GM21619 (cell line): ENCODE data around the gene DPEP1.

ENCODE experiments used
- ATAC-seq: cut with Tn5 transposase; IDR thresholded peaks from one replicate; pipeline ENCODE4 v1.9.1; 2021; ENCODE audit not compliant: unreplicated experiment

Gene DPEP1

GRCh38 chr16:89598199-89598598 is 15.2 kb upstream of the DPEP1 start:
- ATAC-seq = no peak

- ATAC-seq = no peak
Measured at GRCh38 chr16:89599451-89599858, 14.0 kb upstream of the DPEP1 start.

GRCh38 chr16:89599902-89600301 is 13.5 kb upstream of the DPEP1 start:
- no peak for ATAC-seq

GRCh38 chr16:89600427-89600826 is 13.0 kb upstream of the DPEP1 start:
- ATAC-seq = no peak

- no peak for ATAC-seq
Measured at GRCh38 chr16:89600956-89601355, 12.5 kb upstream of the DPEP1 start.

GRCh38 chr16:89601906-89602272 is 11.6 kb upstream of the DPEP1 start:
- no peak for ATAC-seq

- no peak for ATAC-seq
Measured at GRCh38 chr16:89602273-89602951, 11.0 kb upstream of the DPEP1 start.

GRCh38 chr16:89602952-89603590 is 10.4 kb upstream of the DPEP1 start:
- ATAC-seq = no peak

GRCh38 chr16:89604764-89605163 is 8.7 kb upstream of the DPEP1 start:
- no peak for ATAC-seq

- no peak for ATAC-seq
Measured at GRCh38 chr16:89605186-89605970, 8.1 kb upstream of the DPEP1 start.

GRCh38 chr16:89606006-89606405 is 7.4 kb upstream of the DPEP1 start:
- ATAC-seq = no peak

- no peak for ATAC-seq
Measured at GRCh38 chr16:89607453-89607852, 6.0 kb upstream of the DPEP1 start.

GRCh38 chr16:89607937-89608740 is 5.3 kb upstream of the DPEP1 start:
- ATAC-seq = no peak

GRCh38 chr16:89610108-89610453 is 3.4 kb upstream of the DPEP1 start:
- ATAC-seq = no peak

- no peak for ATAC-seq
Measured at GRCh38 chr16:89612415-89613166, 851 bp upstream of the DPEP1 start.

- ATAC-seq = no peak
Measured at GRCh38 chr16:89613954-89614459, 565 bp downstream of the DPEP1 start.

GRCh38 chr16:89615176-89615575 is 1.7 kb downstream of the DPEP1 start:
- no peak for ATAC-seq

GRCh38 chr16:89615596-89616090 is 2.2 kb downstream of the DPEP1 start:
- no peak for ATAC-seq

- no peak for ATAC-seq
Measured at GRCh38 chr16:89616623-89617022, 3.2 kb downstream of the DPEP1 start.

GRCh38 chr16:89617036-89617435 is 3.6 kb downstream of the DPEP1 start:
- ATAC-seq = no peak
